Measurements from ENCODE around the gene CACNB2.

CACNB2 gene

GRCh38 chr10:18140149-18140956, at the start of gene CACNB2:
Gene CACNB2 (plus strand): TSS chr10:18140424.
- DNase-seq (ENCODE audit: low spot score), result peak; percentile 29

GRCh38 chr10:18094332-18094731, 45.9 kb upstream of the CACNB2 start:
- no peak for DNase-seq (ENCODE audit: low spot score)

GRCh38 chr10:18094793-18095192, 45.4 kb upstream of the CACNB2 start:
- DNase-seq (ENCODE audit: low spot score), result no peak

- DNase-seq (ENCODE audit: low spot score), result no peak
Observed at GRCh38 chr10:18097524-18097923, 42.7 kb upstream of the CACNB2 start.

GRCh38 chr10:18098201-18098600, 42.0 kb upstream of the CACNB2 start:
- no peak for DNase-seq (ENCODE audit: low spot score)

GRCh38 chr10:18099415-18099814, 40.8 kb upstream of the CACNB2 start:
- DNase-seq (ENCODE audit: low spot score), result no peak

- DNase-seq (ENCODE audit: low spot score), result no peak
Observed at GRCh38 chr10:18100669-18101068, 39.6 kb upstream of the CACNB2 start.

GRCh38 chr10:18102404-18102803, 37.8 kb upstream of the CACNB2 start:
- no peak for DNase-seq (ENCODE audit: low spot score)

- DNase-seq (ENCODE audit: low spot score), result peak; percentile 26
Observed at GRCh38 chr10:18104223-18104872, 35.9 kb upstream of the CACNB2 start.

- no peak for DNase-seq (ENCODE audit: low spot score)
Observed at GRCh38 chr10:18109341-18109870, 30.8 kb upstream of the CACNB2 start.

- no peak for DNase-seq (ENCODE audit: low spot score)
Observed at GRCh38 chr10:18113881-18114280, 26.3 kb upstream of the CACNB2 start.

GRCh38 chr10:18117276-18117675, 22.9 kb upstream of the CACNB2 start:
- DNase-seq (ENCODE audit: low spot score), result no peak

GRCh38 chr10:18122753-18123152, 17.5 kb upstream of the CACNB2 start:
- no peak for DNase-seq (ENCODE audit: low spot score)

GRCh38 chr10:18133046-18133445, 7.2 kb upstream of the CACNB2 start:
- no peak for DNase-seq (ENCODE audit: low spot score)

- DNase-seq (ENCODE audit: low spot score), result no peak
Observed at GRCh38 chr10:18134509-18134908, 5.7 kb upstream of the CACNB2 start.

- DNase-seq (ENCODE audit: low spot score), result no peak
Observed at GRCh38 chr10:18134921-18135320, 5.3 kb upstream of the CACNB2 start.

- DNase-seq (ENCODE audit: low spot score), result no peak
Observed at GRCh38 chr10:18136073-18136791, 4.0 kb upstream of the CACNB2 start.

GRCh38 chr10:18137111-18137510, 3.1 kb upstream of the CACNB2 start:
- no peak for DNase-seq (ENCODE audit: low spot score)

GRCh38 chr10:18140957-18141845, 977 bp downstream of the CACNB2 start:
- DNase-seq (ENCODE audit: low spot score), result peak; percentile 3

- DNase-seq (ENCODE audit: low spot score), result no peak
Observed at GRCh38 chr10:18142151-18142550, 1.9 kb downstream of the CACNB2 start.

GRCh38 chr10:18144396-18144795, 4.2 kb downstream of the CACNB2 start:
- no peak for DNase-seq (ENCODE audit: low spot score)

- DNase-seq (ENCODE audit: low spot score), result no peak
Observed at GRCh38 chr10:18144928-18145327, 4.7 kb downstream of the CACNB2 start.

Measured in SW480 (cell line).